Activated CD8-positive, alpha-beta memory T cell treated with anti-CD3 and anti-CD28 coated beads, Interleukin-2, amount 10 ng/mL, durations not matched to agents 7 days and 5 days (primary cell): ENCODE results near the gene STXBP4. TPM values are rescaled to one million over a fixed set of nuclear protein-coding genes. Genes with fewer than 3 reads are reported as not detected.
A peak's percentile ranks its signal among the peaks of the same experiment; 100 is the strongest.

Source experiments
- ATAC-seq: fragments of 150-1000 bp; cut with Tn5 transposase; one replicate; pipeline ENCODE4 v1.10.0; 2021; ENCODE audit warnings: moderate library complexity
- CTCF ChIA-PET: fragments of 350-600 bp; sonication (Branson Sonifier 250); formaldehyde crosslinking; loops from one replicate; lab custom pipeline; 2021; ENCODE audit warnings: antibody characterized with exemption; lab: Charles Lee
- DNase-seq: peaks from one replicate; pipeline ENCODE4 v3.0.0-alpha.2; 2020
- H3K27ac Mint-ChIP-seq: one replicate; pipeline ENCODE4 v1.8.0; 2021; ENCODE audit warnings: mild to moderate bottlenecking, mixed read lengths
- H3K27me3 Mint-ChIP-seq: one replicate; pipeline ENCODE4 v1.8.0; 2021; ENCODE audit warnings: mixed read lengths
- H3K36me3 Mint-ChIP-seq: one replicate; pipeline ENCODE4 v1.8.0; 2021; ENCODE audit warnings: mild to moderate bottlenecking, mixed read lengths
- H3K4me1 Mint-ChIP-seq: one replicate; pipeline ENCODE4 v1.8.0; 2021; ENCODE audit warnings: mixed read lengths
- H3K4me3 Mint-ChIP-seq: one replicate; pipeline ENCODE4 v1.8.0; 2021; ENCODE audit warnings: mild to moderate bottlenecking, moderate library complexity, mixed read lengths
- H3K9me3 Mint-ChIP-seq: one replicate; pipeline ENCODE4 v1.8.0; 2022; ENCODE audit warnings: low read depth, mixed read lengths
- total RNA-seq, 2 experiments: library from RNA; stranded (reverse); gene quantifications; one replicate each; pipeline ENCODE4 v1.2.3, GENCODE V29; 2021

STXBP4 gene
- total RNA-seq, 2 experiments from 2014 or later = 8.2 to 9.4 TPM

DNA sequence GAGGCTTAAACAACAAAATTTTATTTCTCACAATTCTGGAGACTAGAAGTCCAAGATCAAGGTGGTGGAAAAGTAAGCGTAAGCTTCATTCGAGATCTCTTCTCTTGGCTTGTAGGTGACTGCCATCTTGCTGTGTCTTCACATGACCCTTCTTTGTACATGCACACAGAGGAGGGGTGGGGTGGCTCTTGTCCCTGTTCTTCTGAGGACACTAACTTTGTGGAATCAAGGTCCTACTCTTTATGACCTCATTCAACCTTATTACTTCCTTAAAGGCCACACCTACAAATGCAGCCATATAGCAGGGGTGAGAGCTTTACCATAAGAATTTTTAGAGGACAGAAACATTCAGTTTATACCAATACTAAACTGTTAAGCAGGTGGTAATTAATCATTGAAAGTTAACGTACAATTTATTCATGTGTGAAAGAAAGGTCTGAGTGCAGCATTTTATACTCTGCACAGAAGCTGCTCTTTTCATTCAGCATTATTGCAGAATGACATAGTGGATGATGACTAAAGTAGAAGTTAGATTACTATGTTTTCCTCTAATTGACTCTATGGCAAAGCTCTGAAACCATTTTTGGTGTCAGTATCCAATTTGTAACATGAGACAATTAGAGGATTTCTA is 156.3 kb downstream of the STXBP4 start:
- Mint-ChIP-seq H3K4me3 (no peak overlapping the region), H3K36me3 (peaks cover 2% of the 10 kb centered on the region), H3K4me1 (no peaks in the 10 kb centered on the region), H3K27me3 (no peaks in the 10 kb centered on the region), H3K9me3 (no peaks in the 10 kb centered on the region), H3K27ac (no peak overlapping the region)
- no peak for ATAC-seq
- no peak for DNase-seq
- CTCF ChIA-PET = no interaction called here

DNA sequence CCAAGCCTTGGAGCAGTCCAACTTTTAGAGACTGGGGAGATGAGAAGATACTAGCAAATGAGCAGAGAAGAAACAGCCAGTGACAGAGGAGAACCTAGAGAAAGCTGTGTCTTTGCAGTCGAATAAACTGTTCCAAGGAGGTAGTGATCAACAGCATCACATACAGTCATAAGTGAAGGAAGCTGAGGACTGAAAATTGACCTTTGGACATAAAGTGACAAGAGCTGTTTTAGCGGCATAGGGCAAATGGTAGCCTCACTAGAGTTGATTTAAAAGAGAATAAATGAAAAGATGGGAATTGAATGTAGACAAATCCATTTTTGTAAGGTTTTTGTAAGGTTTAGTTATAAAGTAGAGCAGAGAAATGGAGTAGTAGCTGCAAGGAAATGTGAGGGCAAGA is 165.0 kb downstream of the STXBP4 start:
- no peak overlapping the region for H3K4me3 Mint-ChIP-seq
- DNase-seq = no peak
- CTCF ChIA-PET = no interaction called here
- H3K9me3 Mint-ChIP-seq = no peaks in the 10 kb centered on the region
- H3K27ac Mint-ChIP-seq = no peak overlapping the region
- H3K36me3 Mint-ChIP-seq = no peaks in the 10 kb centered on the region
- ATAC-seq = no peak
- H3K4me1 Mint-ChIP-seq = no peaks in the 10 kb centered on the region
- no peaks in the 10 kb centered on the region for H3K27me3 Mint-ChIP-seq

DNA sequence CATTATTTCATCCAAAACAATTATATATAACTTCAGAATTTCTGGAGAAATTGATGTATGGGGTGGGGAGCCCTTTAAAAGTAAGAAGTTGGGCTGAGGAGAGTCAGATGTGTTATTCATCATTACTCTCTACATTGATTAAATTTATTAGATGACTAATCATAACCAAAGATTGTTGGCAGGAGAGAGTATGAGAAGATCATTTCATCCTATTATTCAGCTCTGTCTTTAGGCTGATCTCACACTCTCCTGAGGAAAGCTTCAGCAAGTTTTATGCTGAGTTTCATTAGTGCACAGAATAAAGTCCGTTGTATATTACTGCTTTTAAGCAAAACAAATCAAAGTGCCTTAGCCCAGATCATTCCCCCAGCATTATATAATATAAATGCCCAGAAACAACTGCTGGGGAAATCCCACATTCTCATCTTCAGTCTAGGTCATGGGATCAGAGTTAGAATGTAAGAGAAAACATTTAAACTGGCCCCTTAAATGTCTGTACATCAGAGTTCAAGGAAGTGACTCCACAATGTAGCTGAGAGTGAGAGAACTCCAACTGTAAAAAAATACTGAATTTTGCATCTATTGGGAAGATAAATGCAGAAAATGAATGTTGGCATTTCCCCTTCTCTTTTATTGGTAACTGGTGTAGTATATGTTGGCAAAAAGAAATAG is 166.1 kb downstream of the STXBP4 start:
- no peaks in the 10 kb centered on the region for H3K9me3 Mint-ChIP-seq
- DNase-seq (no peak), ATAC-seq (no peak)
- CTCF ChIA-PET = no interaction called here
- H3K4me1 Mint-ChIP-seq = no peaks in the 10 kb centered on the region
- H3K27ac Mint-ChIP-seq = no peak overlapping the region
- no peaks in the 10 kb centered on the region for H3K27me3 Mint-ChIP-seq
- H3K36me3 Mint-ChIP-seq = no peaks in the 10 kb centered on the region
- H3K4me3 Mint-ChIP-seq = no peak overlapping the region

DNA sequence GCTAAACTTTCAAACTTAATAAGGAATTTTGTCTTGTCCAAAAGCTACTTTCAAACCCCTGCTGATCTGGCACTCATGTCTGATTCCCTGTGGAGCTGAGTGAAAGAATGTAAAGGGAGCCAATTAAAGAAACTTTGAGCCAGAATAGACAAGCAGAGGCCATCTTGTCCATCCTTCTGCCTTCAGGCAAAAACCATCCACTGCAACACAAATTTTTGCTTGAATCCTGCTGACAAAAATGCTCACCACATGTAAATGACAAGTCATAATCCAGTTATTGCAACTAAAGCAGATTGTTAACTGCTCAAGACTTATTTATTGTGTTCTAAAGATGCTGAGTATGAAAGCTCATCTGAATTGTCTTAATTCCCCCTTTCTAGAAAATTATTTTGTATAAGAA is 172.2 kb downstream of the STXBP4 start:
- no peaks in the 10 kb centered on the region for H3K36me3 Mint-ChIP-seq
- CTCF ChIA-PET = no interaction called here
- DNase-seq (no peak), ATAC-seq (no peak)
- H3K27ac Mint-ChIP-seq = no peak overlapping the region
- H3K9me3 Mint-ChIP-seq = no peaks in the 10 kb centered on the region
- H3K27me3 Mint-ChIP-seq = no peaks in the 10 kb centered on the region
- H3K4me3 Mint-ChIP-seq = no peak overlapping the region
- H3K4me1 Mint-ChIP-seq = no peaks in the 10 kb centered on the region

DNA sequence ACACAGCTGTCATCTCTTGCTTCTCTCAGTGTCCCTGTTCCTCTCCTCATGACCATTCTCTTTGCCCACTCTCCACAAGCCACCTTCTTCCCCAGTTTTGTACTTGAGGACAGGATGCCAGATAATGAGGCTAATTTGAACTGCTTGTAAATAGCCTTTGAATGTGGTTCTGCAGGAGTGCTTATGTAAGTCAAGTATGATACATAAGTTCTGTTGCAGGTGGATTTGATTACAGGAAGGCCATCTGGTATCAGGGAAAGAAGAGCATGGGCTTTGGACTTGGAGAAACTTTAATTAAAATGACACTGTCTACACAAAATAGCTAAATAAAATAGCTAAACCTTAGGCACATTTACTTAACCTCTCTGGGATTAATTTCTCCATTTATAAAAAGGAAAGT is 176.0 kb downstream of the STXBP4 start:
- H3K27me3 Mint-ChIP-seq = no peaks in the 10 kb centered on the region
- no peaks in the 10 kb centered on the region for H3K4me1 Mint-ChIP-seq
- H3K27ac Mint-ChIP-seq = no peak overlapping the region
- no peaks in the 10 kb centered on the region for H3K9me3 Mint-ChIP-seq
- no peak for DNase-seq
- H3K4me3 Mint-ChIP-seq = no peak overlapping the region
- no peak for ATAC-seq
- no peaks in the 10 kb centered on the region for H3K36me3 Mint-ChIP-seq
- CTCF ChIA-PET = no interaction called here

DNA sequence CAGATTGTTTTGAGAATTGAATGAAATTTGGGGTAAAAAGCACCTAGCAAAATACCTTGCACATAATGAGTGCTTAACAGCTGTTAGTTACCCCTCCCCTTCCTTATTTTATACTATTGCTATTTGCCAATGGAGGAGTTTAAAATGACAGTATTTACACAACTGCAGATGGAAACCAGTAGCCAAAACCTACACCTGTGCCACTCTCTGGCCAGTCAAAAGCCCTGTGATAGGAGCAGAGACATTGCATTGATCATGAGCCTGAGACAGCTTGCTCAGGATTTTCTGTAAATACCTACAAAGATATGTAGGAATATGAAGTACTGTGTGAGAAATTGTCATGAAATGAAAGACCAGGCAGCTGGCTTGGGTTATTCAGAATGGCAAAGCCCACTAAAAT is 180.9 kb downstream of the STXBP4 start:
- no peak overlapping the region for H3K4me3 Mint-ChIP-seq
- CTCF ChIA-PET = no interaction called here
- H3K27ac Mint-ChIP-seq = no peak overlapping the region
- ATAC-seq (no peak), DNase-seq (no peak)
- H3K9me3 Mint-ChIP-seq = no peaks in the 10 kb centered on the region
- H3K27me3 Mint-ChIP-seq = no peaks in the 10 kb centered on the region
- H3K36me3 Mint-ChIP-seq = no peaks in the 10 kb centered on the region
- H3K4me1 Mint-ChIP-seq = no peaks in the 10 kb centered on the region

DNA sequence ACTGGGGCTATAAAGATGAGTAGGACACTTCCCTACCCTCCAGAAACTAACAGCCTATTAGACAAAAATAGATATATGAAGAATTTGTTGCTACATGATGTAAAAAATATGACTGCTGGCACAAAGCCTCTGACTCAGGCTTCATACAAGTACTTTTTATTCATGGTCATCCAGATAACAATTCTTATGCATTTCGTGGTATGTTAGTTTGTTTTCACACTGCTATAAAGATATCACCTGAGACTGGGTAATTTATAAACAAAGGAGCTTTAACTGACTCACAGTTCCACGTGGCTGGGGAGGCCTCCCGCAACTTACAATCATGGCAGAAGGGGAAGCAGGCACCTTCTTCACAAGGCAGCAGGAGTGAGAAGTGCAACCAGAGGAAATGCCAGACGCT is 183.7 kb downstream of the STXBP4 start:
- Mint-ChIP-seq H3K9me3 (no peaks in the 10 kb centered on the region), H3K4me3 (no peak overlapping the region), H3K27ac (no peak overlapping the region), H3K27me3 (no peaks in the 10 kb centered on the region), H3K36me3 (no peaks in the 10 kb centered on the region), H3K4me1 (no peaks in the 10 kb centered on the region)
- CTCF ChIA-PET = no interaction called here
- no peak for ATAC-seq
- no peak for DNase-seq

DNA sequence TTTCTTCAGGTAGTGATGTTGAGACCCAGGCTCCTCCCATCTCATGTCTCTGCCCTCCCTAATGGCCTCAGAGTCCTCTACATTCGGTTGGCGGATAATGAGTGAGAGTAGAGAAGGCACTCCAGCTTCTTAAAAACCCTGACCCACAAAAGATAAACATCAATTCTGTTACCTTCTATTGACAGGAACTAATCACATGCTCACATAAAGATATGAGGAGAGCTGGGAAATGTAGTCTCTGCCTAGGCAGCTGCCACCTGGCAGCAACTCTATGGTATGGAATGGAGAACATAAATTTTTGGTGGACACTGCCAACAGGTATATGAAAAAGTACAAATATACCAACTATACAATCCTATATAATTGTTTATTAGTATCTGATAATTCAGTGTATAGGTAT is 185.5 kb downstream of the STXBP4 start:
- Mint-ChIP-seq H3K27me3 (no peaks in the 10 kb centered on the region), H3K4me3 (no peak overlapping the region), H3K36me3 (no peaks in the 10 kb centered on the region), H3K9me3 (no peaks in the 10 kb centered on the region), H3K4me1 (peaks cover 5% of the 10 kb centered on the region), H3K27ac (no peak overlapping the region)
- DNase-seq (no peak), ATAC-seq (no peak)
- CTCF ChIA-PET = no interaction called here

DNA sequence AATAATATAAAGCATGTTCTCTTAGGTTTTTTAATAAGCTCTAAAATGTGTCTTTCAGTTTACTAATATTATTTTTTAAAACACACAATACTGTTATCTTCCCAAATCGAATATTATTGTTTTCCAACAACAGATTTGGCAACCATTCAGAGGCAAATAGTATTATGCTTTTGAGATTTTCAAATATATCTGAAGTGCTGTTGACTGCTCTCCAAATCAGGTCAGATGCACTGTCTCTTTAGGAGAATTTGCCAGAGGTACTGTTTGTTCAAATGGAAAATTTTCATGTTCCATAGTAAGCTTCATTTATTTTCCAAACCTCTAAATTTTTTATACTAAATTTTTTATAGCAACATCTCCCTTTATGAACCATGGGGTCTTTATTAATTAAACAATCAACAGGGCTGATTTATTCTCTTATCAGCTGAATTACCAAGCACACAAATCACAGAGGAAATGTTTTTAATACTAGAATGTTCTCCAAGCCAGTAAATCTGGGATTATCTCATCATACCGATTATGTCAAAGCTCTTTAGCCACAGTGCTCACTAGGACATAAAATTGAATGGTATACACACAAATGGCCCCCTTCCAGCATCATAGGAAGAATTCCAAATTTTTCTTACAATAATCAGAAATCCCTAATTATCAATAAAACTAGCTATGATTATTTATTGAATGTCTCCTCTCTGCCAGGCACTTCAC is 187.4 kb downstream of the STXBP4 start:
- no peak overlapping the region for H3K27ac Mint-ChIP-seq
- no peak overlapping the region for H3K4me3 Mint-ChIP-seq
- no peaks in the 10 kb centered on the region for H3K9me3 Mint-ChIP-seq
- no peak for ATAC-seq
- no peaks in the 10 kb centered on the region for H3K27me3 Mint-ChIP-seq
- peaks cover 8% of the 10 kb centered on the region for H3K4me1 Mint-ChIP-seq
- no peaks in the 10 kb centered on the region for H3K36me3 Mint-ChIP-seq
- CTCF ChIA-PET = no interaction called here
- no peak for DNase-seq

DNA sequence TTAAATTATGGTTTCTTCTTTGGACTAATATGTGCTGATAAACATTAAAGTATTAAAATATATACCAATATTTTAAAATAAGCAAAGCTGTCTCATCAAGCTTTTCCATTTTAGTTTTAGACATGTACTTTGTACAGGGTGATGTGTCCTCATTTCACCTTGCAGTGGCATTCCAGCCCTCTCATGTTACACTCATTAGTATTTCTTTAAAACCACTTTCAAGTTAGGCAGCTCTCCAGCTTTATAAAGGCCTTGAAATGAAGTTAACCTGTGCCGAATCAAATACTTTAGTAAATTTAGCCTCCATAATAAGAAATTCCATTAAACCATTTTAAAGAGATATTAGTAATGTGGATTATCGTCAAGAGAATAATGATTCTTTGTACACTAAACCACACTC is 188.6 kb downstream of the STXBP4 start:
- DNase-seq = no peak
- Mint-ChIP-seq H3K36me3 (no peaks in the 10 kb centered on the region), H3K9me3 (no peaks in the 10 kb centered on the region), H3K4me1 (peaks cover 13% of the 10 kb centered on the region), H3K27ac (no peak overlapping the region), H3K4me3 (no peak overlapping the region), H3K27me3 (no peaks in the 10 kb centered on the region)
- no peak for ATAC-seq
- CTCF ChIA-PET = no interaction called here

DNA sequence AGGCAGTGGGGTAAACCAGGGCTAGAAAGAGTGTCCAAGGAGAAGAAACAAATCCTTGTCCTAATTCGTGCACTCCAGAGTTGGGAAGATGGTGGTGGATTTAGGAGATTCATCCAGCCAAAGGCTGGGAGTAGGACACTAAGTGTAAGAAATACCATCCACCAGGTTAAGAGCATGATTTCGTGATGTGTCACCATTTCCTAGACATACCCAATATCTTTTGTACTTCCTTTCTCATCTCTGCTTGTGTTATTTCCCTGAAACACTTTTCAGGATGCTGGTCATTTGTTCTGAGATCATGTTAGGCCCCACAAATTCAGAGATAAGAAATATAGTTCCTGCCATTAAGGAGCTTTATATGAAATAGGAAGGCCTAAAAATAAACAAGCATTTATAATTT is 189.9 kb downstream of the STXBP4 start:
- Mint-ChIP-seq H3K4me3 (no peak overlapping the region), H3K27me3 (no peaks in the 10 kb centered on the region), H3K4me1 (peaks cover 17% of the 10 kb centered on the region), H3K27ac (no peak overlapping the region), H3K9me3 (no peaks in the 10 kb centered on the region), H3K36me3 (no peaks in the 10 kb centered on the region)
- DNase-seq (no peak), ATAC-seq (no peak)
- CTCF ChIA-PET = no interaction called here

DNA sequence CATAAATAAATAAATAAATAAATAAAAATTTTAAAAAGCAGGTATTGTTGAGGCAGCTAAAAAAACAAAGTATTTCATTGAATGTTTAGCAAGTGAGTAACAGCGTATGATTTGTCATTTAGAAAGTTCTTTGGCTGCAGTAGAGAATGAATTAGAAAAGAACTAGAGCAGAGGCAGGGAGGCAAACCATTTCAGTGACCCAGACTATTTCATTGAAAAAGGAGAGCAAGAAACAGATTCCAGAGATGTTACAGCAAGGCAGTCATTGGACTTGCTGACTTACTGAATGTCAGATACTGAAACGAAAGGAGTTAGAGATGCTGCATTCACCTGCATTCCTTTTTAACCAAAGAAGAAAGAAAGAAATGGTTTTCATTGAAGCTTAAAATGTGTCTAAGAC is 190.7 kb downstream of the STXBP4 start:
- Mint-ChIP-seq H3K27me3 (no peaks in the 10 kb centered on the region), H3K9me3 (no peaks in the 10 kb centered on the region), H3K4me1 (peaks cover 17% of the 10 kb centered on the region), H3K36me3 (no peaks in the 10 kb centered on the region), H3K4me3 (no peak overlapping the region), H3K27ac (no peak overlapping the region)
- ATAC-seq (no peak), DNase-seq (no peak)
- CTCF ChIA-PET = no interaction called here

DNA sequence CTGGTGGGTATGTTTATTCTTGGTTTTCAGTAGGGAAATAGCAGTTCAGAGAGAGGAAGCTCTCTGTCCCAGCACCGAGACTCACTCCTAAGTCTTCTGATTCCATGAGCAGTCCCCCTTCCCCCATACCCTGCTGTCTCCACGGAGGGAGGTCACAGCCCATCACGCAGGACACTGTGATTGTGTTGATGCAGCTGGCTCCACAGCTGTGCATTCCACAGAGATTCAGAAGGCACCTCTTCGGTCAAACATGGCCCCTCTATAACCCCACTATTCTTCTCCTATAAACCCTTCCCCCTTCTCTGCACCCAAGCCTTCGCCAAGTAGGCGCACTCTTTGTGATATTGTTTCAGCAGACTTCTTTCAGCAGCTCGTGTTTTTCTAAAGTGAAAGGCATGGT is 191.9 kb downstream of the STXBP4 start:
- no peak overlapping the region for H3K27ac Mint-ChIP-seq

DNA sequence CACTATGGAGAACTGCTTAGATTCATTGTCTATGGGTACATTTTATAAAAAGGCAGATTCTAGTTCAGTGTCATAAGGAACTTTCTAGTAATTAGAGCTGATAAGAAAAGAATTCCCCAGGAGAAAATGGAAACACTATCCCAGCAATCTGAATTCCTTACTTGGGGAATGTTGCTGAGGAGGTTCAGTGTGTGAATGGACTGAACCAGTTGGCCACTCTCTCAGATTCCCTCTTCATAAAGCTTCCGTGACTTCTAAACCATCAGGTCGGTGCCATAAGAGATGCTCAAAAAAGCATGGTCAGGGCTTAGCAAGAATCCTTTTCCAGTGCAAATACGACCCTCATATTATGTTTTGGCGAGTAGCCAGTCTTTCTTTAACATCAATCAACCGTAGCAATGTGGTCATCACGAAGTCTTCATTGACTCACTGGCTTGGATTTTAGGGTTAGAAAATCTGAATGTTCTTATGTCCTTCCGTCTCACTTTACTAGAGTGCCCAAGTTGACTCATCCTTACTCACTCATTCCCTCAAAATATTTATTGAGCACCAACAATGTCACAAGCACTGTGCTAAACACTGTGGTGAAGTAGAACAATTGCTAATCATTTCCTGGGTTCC is 193.5 kb downstream of the STXBP4 start:
- no peaks in the 10 kb centered on the region for H3K27me3 Mint-ChIP-seq
- no peak overlapping the region for H3K27ac Mint-ChIP-seq
- H3K4me3 Mint-ChIP-seq = no peak overlapping the region
- H3K9me3 Mint-ChIP-seq = no peaks in the 10 kb centered on the region
- no peaks in the 10 kb centered on the region for H3K36me3 Mint-ChIP-seq
- CTCF ChIA-PET = no interaction called here
- ATAC-seq (peak; percentile 53), DNase-seq (no peak)
- H3K4me1 Mint-ChIP-seq = peaks cover 17% of the 10 kb centered on the region

More for the DNA sequence above, 191.9 kb downstream of the STXBP4 start:
- H3K9me3 Mint-ChIP-seq = no peaks in the 10 kb centered on the region
- peaks cover 17% of the 10 kb centered on the region for H3K4me1 Mint-ChIP-seq
- CTCF ChIA-PET = no interaction called here
- no peak for ATAC-seq
- H3K27me3 Mint-ChIP-seq = no peaks in the 10 kb centered on the region
- H3K36me3 Mint-ChIP-seq = no peaks in the 10 kb centered on the region
- no peak for DNase-seq
- no peak overlapping the region for H3K4me3 Mint-ChIP-seq
